Gastrocnemius medialis (tissue), 4 donors: ENCODE measurements around the gene MGRN1. TPM values are rescaled to one million over a fixed set of nuclear protein-coding genes. Genes with fewer than 3 reads are reported as not detected.

ENCODE experiments used
- ATAC-seq, 2 donors: fragments of 150-250 bp; one replicate each; pipeline ENCODE4 v1.9.1; 2016
- DNase-seq, 2 donors: peaks; one replicate each; pipeline ENCODE4 v3.0.0-alpha.2; 2019
- H3K27ac ChIP-seq, 4 donors: fragments of 200-600 bp; sonication (generic); 1 replicate in 1 of 4; 2 replicates in 3 of 4; pipeline ENCODE4 v1.5.1; 2016 to 2018; ENCODE audit warnings: mild to moderate bottlenecking in 2 of 4, moderate library complexity in 1 of 4
- H3K27me3 ChIP-seq, 3 donors: fragments of 200-600 bp; sonication (generic) in 2 of 3; 1 replicate in 1 of 3; 2 replicates in 2 of 3; pipeline versions ENCODE4 v1.5.1 to v1.6.0; 2016 to 2019; ENCODE audit warnings: mild to moderate bottlenecking in 1 of 3, moderate library complexity in 1 of 3
- H3K36me3 ChIP-seq, 2 donors: fragments of 200-600 bp; sonication (generic) in 1 of 2; one replicate each; pipeline ENCODE4 v1.5.1; 2017 to 2018
- H3K4me1 ChIP-seq, 2 donors: fragments of 200-600 bp; sonication (generic) in 1 of 2; one replicate each; pipeline ENCODE4 v1.5.1; 2016 to 2017; ENCODE audit warnings: mild to moderate bottlenecking in 2 of 2
- H3K4me3 ChIP-seq, 4 donors: fragments of 200-600 bp; sonication (generic) in 3 of 4; 1 replicate in 1 of 4; 2 replicates in 3 of 4; pipeline ENCODE4 v1.5.1; 2016 to 2019; ENCODE audit warnings: mild to moderate bottlenecking in 2 of 4
- H3K9me3 ChIP-seq, 3 donors: fragments of 200-600 bp; sonication (generic) in 2 of 3; 1 replicate in 1 of 3; 2 replicates in 2 of 3; pipeline ENCODE4 v1.5.1; 2016 to 2019
- CTCF ChIP-seq, 5 experiments: fragments of 450-650 bp in 3 of 5; fragments of 200-600 bp in 2 of 5; sonication (generic) in 2 of 5; IDR thresholded peaks in 4 of 5; conservative IDR thresholded peaks in 1 of 5; 1 replicate in 4 of 5; 2 replicates in 1 of 5; pipeline ENCODE4 v1.5.1; 2016 to 2019; ENCODE audit warnings: antibody characterized with exemption in 5 of 5, mild to moderate bottlenecking in 3 of 5, moderate library complexity in 3 of 5
- POLR2A ChIP-seq, 2 donors: fragments of 450-650 bp; IDR thresholded peaks; one replicate each; pipeline ENCODE4 v1.6.1; 2017; ENCODE audit warnings: antibody characterized with exemption in 2 of 2, mild to moderate bottlenecking in 2 of 2, moderate library complexity in 2 of 2
- in situ Hi-C, 4 donors: fragments of 200-750 bp; cut with MboI; loops; one replicate each; pipeline versions ENCODE4 v1.15.0 to v1.8.0; 2017; ENCODE audit warnings: low sequenced_read_pairs in 4 of 4
- intact Hi-C: fragments of 100-400 bp; cut with DNase I; formaldehyde crosslinking; loops from one replicate; pipeline ENCODE4 v1.15.1; 2023; ENCODE audit warnings: low total_unique reads
- total RNA-seq, 4 donors: library from RNA; depleted of rRNA; stranded (reverse); fragments of >200 nt; gene quantifications; one replicate each; pipeline versions ENCODE4 v1.1.0 to v1.2.3, GENCODE V29; 2016

Gene MGRN1
- total RNA-seq, 4 donors from 2014 or later, result 33.8 to 62.9 (median 55.0) TPM

- peaks cover 0 to 4% of the 10 kb centered on the region in 2 donors for H3K36me3 ChIP-seq
- peaks cover 0 to 4% of the 10 kb centered on the region in 2 donors for H3K4me1 ChIP-seq
- intact Hi-C loops (no loop called here), in situ Hi-C loops (no loop called here)
- no peak overlapping the region for H3K27ac ChIP-seq
- no peaks in the 10 kb centered on the region for H3K9me3 ChIP-seq
- no peak overlapping the region for H3K4me3 ChIP-seq
- TF ChIP-seq CTCF (IDR thresholded peaks at IDR 0.05 in 4 of 5, conservative IDR thresholded peaks at IDR 0.05 in 1 of 5), result no peak
- TF ChIP-seq POLR2A (IDR thresholded peaks at IDR 0.05), result no peak
- DNase-seq (no peak), ATAC-seq (no peak)
- H3K27me3 ChIP-seq, result no peaks in the 10 kb centered on the region
Measured at GRCh38 chr16:4641895-4642294, 17.3 kb downstream of the MGRN1 start.

- H3K9me3 ChIP-seq, result no peaks in the 10 kb centered on the region
- TF ChIP-seq POLR2A (IDR thresholded peaks at IDR 0.05) (no peak), CTCF (IDR thresholded peaks at IDR 0.05 in 4 of 5, conservative IDR thresholded peaks at IDR 0.05 in 1 of 5) (no peak)
- intact Hi-C loops, result no loop called here
- no peaks in the 10 kb centered on the region for H3K27me3 ChIP-seq
- ATAC-seq (no peak), DNase-seq (no peak)
- peaks cover 0 to 3% of the 10 kb centered on the region in 2 donors for H3K4me1 ChIP-seq
- H3K36me3 ChIP-seq, result peaks cover 0 to 19% of the 10 kb centered on the region in 2 donors
- H3K4me3 ChIP-seq, result no peak overlapping the region
- no peak overlapping the region for H3K27ac ChIP-seq
- in situ Hi-C loops, result no loop called here
Measured at GRCh38 chr16:4646773-4647643, 22.4 kb downstream of the MGRN1 start.

- H3K4me3 ChIP-seq, result no peak overlapping the region
- H3K4me1 ChIP-seq, result peaks cover 0 to 3% of the 10 kb centered on the region in 2 donors
- ATAC-seq (no peak), DNase-seq (no peak)
- no peak overlapping the region for H3K27ac ChIP-seq
- H3K36me3 ChIP-seq, result peaks cover 0 to 25% of the 10 kb centered on the region in 2 donors
- intact Hi-C loops (no loop called here), in situ Hi-C loops (no loop called here)
- TF ChIP-seq POLR2A (IDR thresholded peaks at IDR 0.05), result no peak
- TF ChIP-seq CTCF (IDR thresholded peaks at IDR 0.05 in 4 of 5, conservative IDR thresholded peaks at IDR 0.05 in 1 of 5), result no peak
- no peaks in the 10 kb centered on the region for H3K9me3 ChIP-seq
- no peaks in the 10 kb centered on the region for H3K27me3 ChIP-seq
Measured at GRCh38 chr16:4647644-4647980, 23.0 kb downstream of the MGRN1 start.

- no peak for TF ChIP-seq POLR2A (IDR thresholded peaks at IDR 0.05)
- no peak for TF ChIP-seq CTCF (IDR thresholded peaks at IDR 0.05 in 4 of 5, conservative IDR thresholded peaks at IDR 0.05 in 1 of 5)
- intact Hi-C loops (no loop called here), in situ Hi-C loops (no loop called here)
- DNase-seq (no peak), ATAC-seq (no peak)
- no peaks in the 10 kb centered on the region for H3K9me3 ChIP-seq
- H3K4me1 ChIP-seq, result peaks cover 0 to 3% of the 10 kb centered on the region in 2 donors
- peaks cover 0 to 38% of the 10 kb centered on the region in 2 donors for H3K36me3 ChIP-seq
- H3K4me3 ChIP-seq, result no peak overlapping the region
- H3K27ac ChIP-seq, result no peak overlapping the region
- no peaks in the 10 kb centered on the region for H3K27me3 ChIP-seq
Measured at GRCh38 chr16:4648917-4649316, 24.3 kb downstream of the MGRN1 start.
